HepG2 (cell line): Measurements from ENCODE around the gene CGB3. TPM values are rescaled to one million over a fixed set of nuclear protein-coding genes. Genes with fewer than 3 reads are reported as not detected.

ENCODE experiments used
- ATAC-seq: fragments of 200-7000 bp; cut with Tn5 transposase; 3 replicates; pipeline ENCODE4 v1.9.1; 2020; ENCODE audit warnings: mild to moderate bottlenecking, moderate library complexity
- BruUV-seq: library from RNA; stranded (reverse); fragments of 400-500 nt; replicated peaks from 2 replicates; lab custom pipeline; 2021; lab: Mats Ljungman, UMichigan
- CTCF ChIA-PET: fragments of 300-600 bp; formaldehyde crosslinking; extraction: SDS; loops from one replicate; lab custom pipeline; 2021; ENCODE audit warnings: low total read pairs, inconsistent platforms, low intra/inter-chr PET ratio; lab: Yijun Ruan, JAX
- POLR2A ChIA-PET: fragments of 350-600 bp; sonication (Branson Sonifier 250); formaldehyde crosslinking; loops from one replicate; lab custom pipeline; 2020; ENCODE audit warnings: antibody characterized with exemption, inconsistent platforms; lab: Yijun Ruan, JAX
- DNase-seq: peaks from one replicate; pipeline ENCODE4 v3.0.0-alpha.2; 2015; ENCODE audit warnings: low spot score
- FAIRE-seq: peaks from 3 replicates; lab custom pipeline; 2011; peaks lifted over from hg19 to GRCh38; lab: Jason Lieb, UNC
- H2AFZ ChIP-seq: one replicate; pipeline ENCODE4 v1.6.1; 2011; ENCODE audit warnings: low read length, inconsistent platforms
- H3K27ac ChIP-seq: fragments of 300-600 bp; 3 replicates; pipeline ENCODE4 v1.8.0; 2011; ENCODE audit warnings: mixed run types, mild to moderate bottlenecking, mixed read lengths, low read length, inconsistent platforms; ENCODE audit not compliant: insufficient read depth; ENCODE audit errors: extremely low read length
- H3K27me3 ChIP-seq, 2 experiments: fragments of 200-600 bp in 1 of 2; 2 replicates in 1 of 2; 3 replicates in 1 of 2; pipeline versions ENCODE4 v1.6.0 to v1.8.0; 2011; ENCODE audit warnings: low read length in 2 of 2, mild to moderate bottlenecking in 2 of 2, moderate library complexity in 2 of 2, inconsistent platforms in 1 of 2; ENCODE audit not compliant: insufficient read depth in 2 of 2, control insufficient read depth in 1 of 2
- H3K36me3 ChIP-seq, 2 experiments: fragments of 200-600 bp in 1 of 2; replicated peaks in 1 of 2; 2 replicates in 1 of 2; 3 replicates in 1 of 2; pipeline versions ENCODE4 v1.5.1 to v1.8.0; 2011; ENCODE audit warnings: low read length in 2 of 2, inconsistent platforms in 1 of 2; ENCODE audit not compliant: insufficient read depth in 2 of 2, control insufficient read depth in 1 of 2
- H3K4me1 ChIP-seq: 2 replicates; pipeline ENCODE4 v1.5.1; 2012; ENCODE audit warnings: low read length, inconsistent platforms; ENCODE audit not compliant: insufficient read depth
- H3K4me2 ChIP-seq: 2 replicates; pipeline ENCODE4 v1.6.0; 2011; ENCODE audit warnings: low read depth, low read length, inconsistent platforms
- H3K4me3 ChIP-seq, 3 experiments: fragments of 200-600 bp in 1 of 3; sonication (generic), shearing (Covaris generic) in 1 of 3; replicated peaks in 1 of 3; 2 replicates each; pipeline ENCODE4 v1.5.1; 2011 to 2016; ENCODE audit warnings: low read length in 3 of 3, inconsistent platforms in 2 of 3, low read depth in 2 of 3, mild to moderate bottlenecking in 2 of 3, control low read depth in 1 of 3, mixed read lengths in 1 of 3; ENCODE audit not compliant: insufficient read depth in 1 of 3
- H3K79me2 ChIP-seq: one replicate; pipeline ENCODE4 v1.6.1; 2011; ENCODE audit warnings: low read length, inconsistent platforms; ENCODE audit not compliant: insufficient read depth
- H3K9ac ChIP-seq: 2 replicates; pipeline ENCODE4 v1.6.0; 2011; ENCODE audit warnings: mild to moderate bottlenecking, low read depth, low read length, inconsistent platforms; ENCODE audit not compliant: insufficient read depth
- H3K9me3 ChIP-seq: 2 replicates; pipeline ENCODE4 v1.5.1; 2012; ENCODE audit warnings: mild to moderate bottlenecking, low read length
- H4K20me1 ChIP-seq: 2 replicates; pipeline ENCODE4 v1.6.0; 2011; ENCODE audit warnings: inconsistent platforms, mild to moderate bottlenecking, low read length, moderate library complexity; ENCODE audit not compliant: insufficient read depth
- ZBTB40 ChIP-seq, 2 experiments: fragments of 450-650 bp in 1 of 2; sonication (generic) in 1 of 2; formaldehyde crosslinking in 1 of 2; IDR thresholded peaks; 2 replicates each; pipeline versions ENCODE4 v1.6.1 to v1.8.0; 2016 to 2022; ENCODE audit warnings: antibody characterized with exemption in 1 of 2, mild to moderate bottlenecking in 1 of 2, missing genetic modification reagents in 1 of 2
- ZNF800 ChIP-seq: sonication (generic); formaldehyde crosslinking; IDR thresholded peaks from 2 replicates; pipeline ENCODE4 v1.4.0; 2020; ENCODE audit warnings: missing genetic modification reagents
- WGBS: methylation state at CpG from one replicate; pipeline ENCODE4 v1.1.6; 2017; ENCODE audit warnings: low lambda C conversion rate; 5-methylcytosine and 5-hydroxymethylcytosine counted together
- in situ Hi-C: cut with HindIII; loops from 2 replicates; pipeline ENCODE4 v1.10.0; 2017; ENCODE audit warnings: low pct_unique_long_range_greater_than_20kb; ENCODE audit not compliant: extremely low pct_ligation_motif_present
- intact Hi-C: fragments of 100-400 bp; cut with micrococcal nuclease; formaldehyde crosslinking; loops from one replicate; pipeline ENCODE4 v1.10.0; 2022; ENCODE audit not compliant: unreplicated experiment
- polyA plus RNA-seq, 8 experiments: library from polyadenylated mRNA; depleted of rRNA in 3 of 8; stranded (reverse) in 7 of 8; unstranded in 1 of 8; fragments of >200 nt; fragmentation: Illumina TruSeq in 4 of 8; extraction: Trizol in 4 of 8; gene quantifications; 2 replicates each; pipeline versions ENCODE4 v1.2.1 to v1.2.3, GENCODE V29; 2011 to 2016; ENCODE audit warnings: low read depth in 4 of 8, missing spikeins in 1 of 8, mixed read lengths in 1 of 8; ENCODE audit not compliant: insufficient read depth in 1 of 8
- total RNA-seq, 5 experiments: library from RNA; depleted of rRNA; stranded (reverse); fragments of >200 nt; fragmentation: Illumina TruSeq; extraction: Trizol; gene quantifications; 2 replicates each; pipeline ENCODE4 v1.2.3, GENCODE V29; 2016; ENCODE audit warnings: low read depth in 1 of 5
- TF ChIP-seq, protein P1 (sequence below): sonication (generic); formaldehyde crosslinking; IDR thresholded peaks from 2 replicates; pipeline ENCODE4 v1.4.0; 2020; ENCODE audit warnings: missing genetic modification reagents

The CGB3 gene
- total and polyA plus RNA-seq, 2 of the 13 experiments (the other 11 are each of a cell fraction or from before 2014, with no cell fraction given) = not detected

GRCh38 chr19:48991011-48991609, 33.0 kb downstream of the CGB3 start (continued):
- TF ChIP-seq ZBTB40 (IDR thresholded peaks at IDR 0.05) (no peak), ZBTB40 (CRISPR knock-in tag; IDR thresholded peaks at IDR 0.05) (no peak)

DNA sequence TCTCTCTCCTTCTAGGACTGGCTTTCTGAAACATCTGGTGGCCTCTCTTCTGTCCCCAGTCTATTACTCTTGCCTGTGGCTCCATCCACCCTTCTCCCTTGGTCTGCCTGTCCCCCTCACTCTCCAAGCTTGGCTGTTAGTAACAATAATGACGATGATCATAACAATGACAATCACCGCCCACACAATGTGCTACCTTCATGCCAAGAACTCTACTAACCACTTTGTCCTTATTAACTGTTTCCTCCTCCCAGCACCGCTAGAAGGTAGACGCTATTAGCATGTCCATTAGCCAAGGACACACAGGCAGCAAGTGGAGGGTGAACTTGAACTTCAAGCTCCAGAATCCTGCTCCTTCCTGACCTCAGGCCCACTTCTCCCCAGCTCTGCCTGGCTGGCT, 33.7 kb downstream of the CGB3 start:
- ChIA-PET CTCF (no interaction called here), POLR2A (no interaction called here)
- BruUV-seq = no TSS peak
- ATAC-seq (no peak), DNase-seq (no peak), FAIRE-seq (no peak)
- Histone ChIP-seq H3K9ac (0 out of 2 replicates have a peak overlapping the region, but pooled peaks have one; percentile 10), H4K20me1 (no peaks in the 10 kb centered on the region), H3K79me2 (peaks cover 44% of the 10 kb centered on the region), H3K4me1 (peaks cover 32% of the 10 kb centered on the region), H2AFZ (no peak overlapping the region), H3K9me3 (no peaks in the 10 kb centered on the region), H3K36me3 (peaks cover 9 to 30% of the 10 kb centered on the region in 2 experiments; a peak in 4 of 5 replicates), H3K27me3 (no peaks in the 10 kb centered on the region; a peak in 1 of 5 replicates), H3K4me3 (no peak overlapping the region), H3K4me2 (peak overlapping the region; percentile 10; the same call in 1 of the 2 replicates)
- in situ Hi-C loops = no loop called here
- WGBS = 97% methylated on average over 4 of the region's 4 CpGs
- TF ChIP-seq, protein P1, sequence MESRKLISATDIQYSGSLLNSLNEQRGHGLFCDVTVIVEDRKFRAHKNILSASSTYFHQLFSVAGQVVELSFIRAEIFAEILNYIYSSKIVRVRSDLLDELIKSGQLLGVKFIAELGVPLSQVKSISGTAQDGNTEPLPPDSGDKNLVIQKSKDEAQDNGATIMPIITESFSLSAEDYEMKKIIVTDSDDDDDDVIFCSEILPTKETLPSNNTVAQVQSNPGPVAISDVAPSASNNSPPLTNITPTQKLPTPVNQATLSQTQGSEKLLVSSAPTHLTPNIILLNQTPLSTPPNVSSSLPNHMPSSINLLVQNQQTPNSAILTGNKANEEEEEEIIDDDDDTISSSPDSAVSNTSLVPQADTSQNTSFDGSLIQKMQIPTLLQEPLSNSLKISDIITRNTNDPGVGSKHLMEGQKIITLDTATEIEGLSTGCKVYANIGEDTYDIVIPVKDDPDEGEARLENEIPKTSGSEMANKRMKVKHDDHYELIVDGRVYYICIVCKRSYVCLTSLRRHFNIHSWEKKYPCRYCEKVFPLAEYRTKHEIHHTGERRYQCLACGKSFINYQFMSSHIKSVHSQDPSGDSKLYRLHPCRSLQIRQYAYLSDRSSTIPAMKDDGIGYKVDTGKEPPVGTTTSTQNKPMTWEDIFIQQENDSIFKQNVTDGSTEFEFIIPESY = 0 out of 2 replicates have a peak, but pooled peaks have one; percentile 16
- TF ChIP-seq ZNF800 (CRISPR knock-in tag) = no peak
- TF ChIP-seq, all 625 proteins: peak for 1
- intact Hi-C loops = no loop called here
- no peak overlapping the region for H3K27ac ChIP-seq
